ENCODE results near the gene SDK2. TPM values are rescaled to one million over a fixed set of nuclear protein-coding genes. Genes with fewer than 3 reads are reported as not detected.

The SDK2 gene
- polyA plus RNA-seq (ENCODE audit: insufficient read length in 4 of 4) = 1 to 10 TPM; 8.9 to 9.8 (median 8.9) TPM

- DNase-seq (ENCODE audit: low read depth in 4 of 4, low spot score in 3 of 4) = no peak
These were observed at the start of gene SDK2 for GRCh38 chr17:73644145-73645049. TSS of gene SDK2 (minus strand) at chr17:73644445. CDS start at chr17:73644088, 357 bp downstream.

GRCh38 chr17:73693071-73693470 lies 48.8 kb upstream of the SDK2 start:
- no peak for DNase-seq (ENCODE audit: low read depth in 4 of 4, low spot score in 3 of 4)

GRCh38 chr17:73691321-73691766 lies 47.1 kb upstream of the SDK2 start:
- no peak for DNase-seq (ENCODE audit: low read depth in 4 of 4, low spot score in 3 of 4)

GRCh38 chr17:73690676-73691075 lies 46.4 kb upstream of the SDK2 start:
- no peak for DNase-seq (ENCODE audit: low read depth in 4 of 4, low spot score in 3 of 4)

GRCh38 chr17:73689596-73690275 lies 45.5 kb upstream of the SDK2 start:
- DNase-seq (ENCODE audit: low read depth in 4 of 4, low spot score in 3 of 4) = no peak

- DNase-seq (ENCODE audit: low read depth in 4 of 4, low spot score in 3 of 4) = no peak
These were observed 42.7 kb upstream of the SDK2 start for GRCh38 chr17:73686961-73687360.

- no peak for DNase-seq (ENCODE audit: low read depth in 4 of 4, low spot score in 3 of 4)
These were observed 41.9 kb upstream of the SDK2 start for GRCh38 chr17:73686126-73686525.

GRCh38 chr17:73684183-73684582 lies 39.9 kb upstream of the SDK2 start:
- DNase-seq (ENCODE audit: low read depth in 4 of 4, low spot score in 3 of 4) = no peak

GRCh38 chr17:73683771-73684170 lies 39.5 kb upstream of the SDK2 start:
- no peak for DNase-seq (ENCODE audit: low read depth in 4 of 4, low spot score in 3 of 4)

- no peak for DNase-seq (ENCODE audit: low read depth in 4 of 4, low spot score in 3 of 4)
These were observed 37.7 kb upstream of the SDK2 start for GRCh38 chr17:73681946-73682345.

- DNase-seq (ENCODE audit: low read depth in 4 of 4, low spot score in 3 of 4) = no peak
These were observed 35.2 kb upstream of the SDK2 start for GRCh38 chr17:73679476-73679875.

- DNase-seq (ENCODE audit: low read depth in 4 of 4, low spot score in 3 of 4) = no peak
These were observed 34.8 kb upstream of the SDK2 start for GRCh38 chr17:73678999-73679398.

GRCh38 chr17:73669771-73670170 lies 25.5 kb upstream of the SDK2 start:
- DNase-seq (ENCODE audit: low read depth in 4 of 4, low spot score in 3 of 4) = no peak

GRCh38 chr17:73667181-73667959 lies 23.1 kb upstream of the SDK2 start:
- DNase-seq (ENCODE audit: low read depth in 4 of 4, low spot score in 3 of 4) = no peak

GRCh38 chr17:73663614-73664013 lies 19.4 kb upstream of the SDK2 start:
- DNase-seq (ENCODE audit: low read depth in 4 of 4, low spot score in 3 of 4) = no peak

GRCh38 chr17:73660366-73660765 lies 16.1 kb upstream of the SDK2 start:
- no peak for DNase-seq (ENCODE audit: low read depth in 4 of 4, low spot score in 3 of 4)

GRCh38 chr17:73658821-73659515 lies 14.7 kb upstream of the SDK2 start:
- no peak for DNase-seq (ENCODE audit: low read depth in 4 of 4, low spot score in 3 of 4)

GRCh38 chr17:73657473-73658116 lies 13.3 kb upstream of the SDK2 start:
- peak in 1 of 4 donors; percentile 38 for DNase-seq (ENCODE audit: low read depth in 4 of 4, low spot score in 3 of 4)

- no peak for DNase-seq (ENCODE audit: low read depth in 4 of 4, low spot score in 3 of 4)
These were observed 10.0 kb upstream of the SDK2 start for GRCh38 chr17:73654241-73654640.

- no peak for DNase-seq (ENCODE audit: low read depth in 4 of 4, low spot score in 3 of 4)
These were observed 9.6 kb upstream of the SDK2 start for GRCh38 chr17:73653810-73654209.
